ENCODE data around the gene PDYN. TPM values are rescaled to one million over a fixed set of nuclear protein-coding genes. Genes with fewer than 3 reads are reported as not detected.

The PDYN gene
- total and polyA plus RNA-seq, 10 of the 15 experiments (the other 5 are each of a cell fraction or from before 2014, with no cell fraction given), result not detected

DNA sequence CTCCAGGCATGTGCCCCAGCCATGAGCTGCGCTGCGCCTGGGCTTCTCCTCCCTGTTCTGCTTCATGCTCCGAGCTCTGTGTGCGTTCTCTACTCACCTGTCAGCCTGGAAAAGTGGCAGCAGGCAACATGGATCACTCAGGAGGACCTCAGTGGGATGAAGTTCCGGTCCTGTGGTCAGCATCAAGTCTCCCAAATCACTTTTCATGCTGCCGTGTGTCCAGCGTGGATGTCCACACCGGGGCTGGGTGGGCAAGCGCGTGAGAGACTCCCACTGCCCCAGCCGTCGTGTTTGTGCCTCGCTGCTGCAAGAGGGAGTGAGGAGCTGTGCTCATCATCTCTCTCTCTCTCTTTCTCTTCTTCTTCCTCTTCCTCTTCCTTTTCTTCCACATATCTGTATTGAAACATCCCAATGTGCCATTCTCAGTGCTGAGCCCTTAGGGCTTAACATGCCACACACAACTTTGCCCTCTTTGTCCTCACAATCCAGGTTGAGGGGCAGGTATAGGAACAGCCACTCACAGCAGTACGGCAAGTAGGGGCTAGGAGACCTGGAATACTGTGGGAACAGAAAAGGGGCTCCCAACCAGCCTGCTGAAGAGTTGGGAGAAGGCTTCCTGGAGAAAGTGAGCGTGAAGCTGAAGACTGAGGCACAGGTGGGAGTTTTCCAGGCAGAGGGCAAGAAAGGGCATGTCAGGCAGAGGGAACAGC is 3.8 kb upstream of the PDYN start:
- BruUV-seq (replicated peaks), result no TSS peak
- Histone ChIP-seq H3K27ac (ENCODE audit: control insufficient read depth, insufficient read depth) (no peak overlapping the region), H3K79me2 (ENCODE audit: control insufficient read depth, insufficient read depth, low read length) (no peaks in the 10 kb centered on the region), H3K4me2 (ENCODE audit: control insufficient read depth, insufficient read depth) (no peak overlapping the region), H3K9ac (ENCODE audit: control insufficient read depth, insufficient read depth, low read length) (no peak overlapping the region), H3K4me3 (no peak overlapping the region), H3K4me1 (ENCODE audit: control insufficient read depth, insufficient read depth, low read length) (no peaks in the 10 kb centered on the region), H2AFZ (ENCODE audit: control insufficient read depth, low read depth, low read length) (no peak overlapping the region), H4K20me1 (ENCODE audit: control insufficient read depth, insufficient read depth) (no peaks in the 10 kb centered on the region), H3K27me3 (replicated peaks in 1 of 2; ENCODE audit: control insufficient read depth in 2 of 2, insufficient read depth in 2 of 2, low read length in 1 of 2) (peaks cover 0 to 8% of the 10 kb centered on the region in 2 experiments; a peak in 2 of 4 replicates), H3K36me3 (ENCODE audit: control insufficient read depth in 2 of 2, insufficient read depth in 2 of 2, low read length in 1 of 2) (no peaks in the 10 kb centered on the region), H3K9me3 (replicated peaks; ENCODE audit: control insufficient read depth, insufficient read depth, low read length) (no peaks in the 10 kb centered on the region)
- intact Hi-C loops (cut with micrococcal nuclease; ENCODE audit: unreplicated experiment), result no loop called here
- RAD21 ChIA-PET (ENCODE audit: unreplicated experiment), result no interaction called here
- FAIRE-seq (no peak), ATAC-seq (no peak), DNase-seq (ENCODE audit: low read depth, low spot score) (no peak)
- SMC1A ChIA-PET (ENCODE audit: uncharacterized antibody, unreplicated experiment), result no interaction called here
- CTCF ChIA-PET, result no interaction called here
- in situ Hi-C loops (cut with MboI), result no loop called here
- 40% methylated on average over 15 of the region's 15 CpGs for WGBS (ENCODE audit: insufficient coverage, insufficient replicate concordance, low lambda C conversion rate, missing lambda C conversion rate)
- POLR2A ChIA-PET, result no interaction called here
- TF ChIP-seq NFXL1 (IDR thresholded peaks at IDR 0.05; ENCODE audit: borderline replicate concordance), result no peak
- TF ChIP-seq, protein P1, sequence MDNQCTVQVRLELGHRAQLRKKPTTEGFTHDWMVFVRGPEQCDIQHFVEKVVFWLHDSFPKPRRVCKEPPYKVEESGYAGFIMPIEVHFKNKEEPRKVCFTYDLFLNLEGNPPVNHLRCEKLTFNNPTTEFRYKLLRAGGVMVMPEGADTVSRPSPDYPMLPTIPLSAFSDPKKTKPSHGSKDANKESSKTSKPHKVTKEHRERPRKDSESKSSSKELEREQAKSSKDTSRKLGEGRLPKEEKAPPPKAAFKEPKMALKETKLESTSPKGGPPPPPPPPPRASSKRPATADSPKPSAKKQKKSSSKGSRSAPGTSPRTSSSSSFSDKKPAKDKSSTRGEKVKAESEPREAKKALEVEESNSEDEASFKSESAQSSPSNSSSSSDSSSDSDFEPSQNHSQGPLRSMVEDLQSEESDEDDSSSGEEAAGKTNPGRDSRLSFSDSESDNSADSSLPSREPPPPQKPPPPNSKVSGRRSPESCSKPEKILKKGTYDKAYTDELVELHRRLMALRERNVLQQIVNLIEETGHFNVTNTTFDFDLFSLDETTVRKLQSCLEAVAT (IDR thresholded peaks at IDR 0.05), result no peak
- no peak for TF ChIP-seq CBFB (IDR thresholded peaks at IDR 0.05; ENCODE audit: low read depth)
- no peak for TF ChIP-seq CHD2 (IDR thresholded peaks at IDR 0.05; ENCODE audit: borderline replicate concordance, low read depth, low read length)
- TF ChIP-seq TBL1XR1 (IDR thresholded peaks at IDR 0.05; ENCODE audit: low read depth, low read length), result no peak
- TF ChIP-seq SRF (IDR thresholded peaks at IDR 0.05; ENCODE audit: low read depth in 2 of 2, low read length in 2 of 2), result no peak
- TF ChIP-seq, protein P2, sequence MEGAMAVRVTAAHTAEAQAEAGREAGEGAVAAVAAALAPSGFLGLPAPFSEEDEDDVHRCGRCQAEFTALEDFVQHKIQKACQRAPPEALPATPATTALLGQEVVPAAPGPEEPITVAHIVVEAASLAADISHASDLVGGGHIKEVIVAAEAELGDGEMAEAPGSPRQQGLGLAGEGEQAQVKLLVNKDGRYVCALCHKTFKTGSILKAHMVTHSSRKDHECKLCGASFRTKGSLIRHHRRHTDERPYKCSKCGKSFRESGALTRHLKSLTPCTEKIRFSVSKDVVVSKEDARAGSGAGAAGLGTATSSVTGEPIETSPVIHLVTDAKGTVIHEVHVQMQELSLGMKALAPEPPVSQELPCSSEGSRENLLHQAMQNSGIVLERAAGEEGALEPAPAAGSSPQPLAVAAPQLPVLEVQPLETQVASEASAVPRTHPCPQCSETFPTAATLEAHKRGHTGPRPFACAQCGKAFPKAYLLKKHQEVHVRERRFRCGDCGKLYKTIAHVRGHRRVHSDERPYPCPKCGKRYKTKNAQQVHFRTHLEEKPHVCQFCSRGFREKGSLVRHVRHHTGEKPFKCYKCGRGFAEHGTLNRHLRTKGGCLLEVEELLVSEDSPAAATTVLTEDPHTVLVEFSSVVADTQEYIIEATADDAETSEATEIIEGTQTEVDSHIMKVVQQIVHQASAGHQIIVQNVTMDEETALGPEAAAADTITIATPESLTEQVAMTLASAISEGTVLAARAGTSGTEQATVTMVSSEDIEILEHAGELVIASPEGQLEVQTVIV (IDR thresholded peaks at IDR 0.05; ENCODE audit: borderline replicate concordance, partially characterized antibody), result no peak
- no peak for TF ChIP-seq ZNF217 (IDR thresholded peaks at IDR 0.05)
- no peak for TF ChIP-seq FOS (IDR thresholded peaks at IDR 0.05; ENCODE audit: borderline replicate concordance, extremely low read depth, insufficient read length)
- no peak for TF ChIP-seq CREB1 (IDR thresholded peaks at IDR 0.05; ENCODE audit: low read depth)
- no peak for TF ChIP-seq KDM1A (IDR thresholded peaks at IDR 0.05; ENCODE audit: borderline replicate concordance)
- TF ChIP-seq, protein P3, sequence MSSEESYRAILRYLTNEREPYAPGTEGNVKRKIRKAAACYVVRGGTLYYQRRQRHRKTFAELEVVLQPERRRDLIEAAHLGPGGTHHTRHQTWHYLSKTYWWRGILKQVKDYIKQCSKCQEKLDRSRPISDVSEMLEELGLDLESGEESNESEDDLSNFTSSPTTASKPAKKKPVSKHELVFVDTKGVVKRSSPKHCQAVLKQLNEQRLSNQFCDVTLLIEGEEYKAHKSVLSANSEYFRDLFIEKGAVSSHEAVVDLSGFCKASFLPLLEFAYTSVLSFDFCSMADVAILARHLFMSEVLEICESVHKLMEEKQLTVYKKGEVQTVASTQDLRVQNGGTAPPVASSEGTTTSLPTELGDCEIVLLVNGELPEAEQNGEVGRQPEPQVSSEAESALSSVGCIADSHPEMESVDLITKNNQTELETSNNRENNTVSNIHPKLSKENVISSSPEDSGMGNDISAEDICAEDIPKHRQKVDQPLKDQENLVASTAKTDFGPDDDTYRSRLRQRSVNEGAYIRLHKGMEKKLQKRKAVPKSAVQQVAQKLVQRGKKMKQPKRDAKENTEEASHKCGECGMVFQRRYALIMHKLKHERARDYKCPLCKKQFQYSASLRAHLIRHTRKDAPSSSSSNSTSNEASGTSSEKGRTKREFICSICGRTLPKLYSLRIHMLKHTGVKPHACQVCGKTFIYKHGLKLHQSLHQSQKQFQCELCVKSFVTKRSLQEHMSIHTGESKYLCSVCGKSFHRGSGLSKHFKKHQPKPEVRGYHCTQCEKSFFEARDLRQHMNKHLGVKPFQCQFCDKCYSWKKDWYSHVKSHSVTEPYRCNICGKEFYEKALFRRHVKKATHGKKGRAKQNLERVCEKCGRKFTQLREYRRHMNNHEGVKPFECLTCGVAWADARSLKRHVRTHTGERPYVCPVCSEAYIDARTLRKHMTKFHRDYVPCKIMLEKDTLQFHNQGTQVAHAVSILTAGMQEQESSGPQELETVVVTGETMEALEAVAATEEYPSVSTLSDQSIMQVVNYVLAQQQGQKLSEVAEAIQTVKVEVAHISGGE (CRISPR knock-in tag; IDR thresholded peaks at IDR 0.05), result no peak
- TF ChIP-seq TCF3 (IDR thresholded peaks at IDR 0.05; ENCODE audit: borderline replicate concordance, insufficient read depth, low read depth, low read length), result no peak
- no peak for TF ChIP-seq NR2C2 (IDR thresholded peaks at IDR 0.05; ENCODE audit: borderline replicate concordance, control insufficient read depth, insufficient read length, low read depth)
- no peak for TF ChIP-seq FOXM1 (IDR thresholded peaks at IDR 0.05; ENCODE audit: low read depth, low read length)
- no peak for TF ChIP-seq SMAD5 (IDR thresholded peaks at IDR 0.05; ENCODE audit: low read depth)

Data from GM12878 (cell line).